ENCODE results near the gene CHCHD6. TPM values are rescaled to one million over a fixed set of nuclear protein-coding genes. Genes with fewer than 3 reads are reported as not detected.

Gene CHCHD6
- polyA plus RNA-seq, 2 donors = 7.0 to 11.9 TPM

DNA sequence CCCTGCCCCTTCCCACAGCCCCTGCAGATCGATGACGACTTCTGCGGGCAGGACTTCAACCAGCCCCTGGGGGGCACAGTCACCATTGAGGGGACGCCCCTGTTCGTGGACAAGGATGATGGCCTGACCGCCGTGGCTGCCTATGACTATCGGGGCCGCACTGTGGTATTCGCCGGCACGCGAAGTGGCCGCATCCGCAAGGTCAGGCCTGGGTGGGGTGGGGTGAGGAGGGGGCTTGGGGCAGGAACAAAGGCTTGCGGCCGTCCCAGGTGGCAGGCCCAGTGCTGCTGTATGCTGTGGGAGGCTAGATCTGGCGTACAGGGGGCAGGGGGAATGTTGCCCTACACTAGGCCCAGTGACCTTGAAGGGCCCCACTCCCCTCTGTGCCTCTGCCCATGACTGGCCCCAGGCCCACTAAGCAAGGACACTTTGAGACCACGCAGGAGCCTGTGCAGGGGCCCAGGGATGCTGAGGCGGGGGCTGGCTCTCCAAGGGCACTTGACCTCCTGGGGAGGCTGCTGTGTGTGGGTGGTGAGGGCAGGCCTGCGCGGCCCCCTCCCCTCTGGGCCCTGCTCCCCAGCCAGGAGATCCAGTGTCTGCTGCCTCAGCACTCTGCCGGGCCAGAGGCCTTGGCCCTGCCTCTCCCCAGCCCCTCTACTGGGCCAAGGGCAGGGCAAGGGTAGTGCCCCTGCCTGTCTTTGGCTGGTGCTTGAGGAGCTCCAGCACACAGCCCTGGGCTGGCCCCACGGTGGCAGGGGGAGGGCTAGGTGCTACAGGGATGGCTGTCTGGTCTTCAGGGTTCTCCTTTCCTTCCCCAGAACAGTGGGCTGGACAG lies 287.5 kb downstream of the CHCHD6 start:
- 87 to 89% methylated on average over 24 of the region's 24 CpGs for WGBS, 2 donors
- no peaks in the 10 kb centered on the region for H3K27me3 ChIP-seq (ENCODE audit: control insufficient read depth in 1 of 2, insufficient read depth in 2 of 2, low read length in 2 of 2)
- H3K4me1 ChIP-seq (ENCODE audit: control insufficient read depth in 2 of 2, insufficient read depth in 2 of 2, low read length in 1 of 2) = peaks cover 12 to 29% of the 10 kb centered on the region in 2 donors
- H3K36me3 ChIP-seq (ENCODE audit: control insufficient read depth in 2 of 2, insufficient read depth in 2 of 2, low read length in 1 of 2) = peaks cover 3 to 28% of the 10 kb centered on the region in 2 donors
- H3K27ac ChIP-seq (ENCODE audit: low read depth in 2 of 2, low read length in 1 of 2) = no peak overlapping the region
- no peak overlapping the region for H3K4me3 ChIP-seq (ENCODE audit: low read depth in 1 of 2, low read length in 2 of 2)
- H3K9me3 ChIP-seq (ENCODE audit: control insufficient read depth in 2 of 2, insufficient read depth in 1 of 2, low read depth in 1 of 2, low read length in 1 of 2) = no peaks in the 10 kb centered on the region

DNA sequence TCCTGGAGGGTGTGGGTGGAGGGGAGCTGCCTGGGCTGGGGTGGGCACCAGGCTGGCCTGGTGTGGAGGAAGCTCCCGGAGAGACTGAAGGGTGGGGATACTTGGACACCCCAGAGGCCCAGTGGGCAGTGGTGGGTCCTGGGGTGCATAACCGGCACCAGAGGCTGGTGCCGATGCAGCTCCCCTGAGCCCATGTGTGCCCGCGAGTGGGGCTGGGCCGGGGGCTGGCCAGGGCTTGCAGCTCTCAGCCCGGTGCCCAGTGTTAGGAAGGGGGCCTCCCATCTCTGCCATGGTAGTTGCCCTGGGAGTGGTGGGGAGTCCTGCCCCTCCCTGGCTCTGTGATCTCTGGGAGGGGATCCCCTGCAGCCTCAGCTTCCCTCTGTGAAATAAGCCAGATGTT lies 288.2 kb downstream of the CHCHD6 start:
- peaks cover 12 to 26% of the 10 kb centered on the region in 2 donors for H3K4me1 ChIP-seq (ENCODE audit: control insufficient read depth in 2 of 2, insufficient read depth in 2 of 2, low read length in 1 of 2)
- no peak overlapping the region for H3K27ac ChIP-seq (ENCODE audit: low read depth in 2 of 2, low read length in 1 of 2)
- H3K4me3 ChIP-seq (ENCODE audit: low read depth in 1 of 2, low read length in 2 of 2) = no peak overlapping the region
- H3K9me3 ChIP-seq (ENCODE audit: control insufficient read depth in 2 of 2, insufficient read depth in 1 of 2, low read depth in 1 of 2, low read length in 1 of 2) = no peaks in the 10 kb centered on the region
- H3K36me3 ChIP-seq (ENCODE audit: control insufficient read depth in 2 of 2, insufficient read depth in 2 of 2, low read length in 1 of 2) = peaks cover 3 to 29% of the 10 kb centered on the region in 2 donors
- H3K27me3 ChIP-seq (ENCODE audit: control insufficient read depth in 1 of 2, insufficient read depth in 2 of 2, low read length in 2 of 2) = no peaks in the 10 kb centered on the region
- 89 to 93% methylated on average over 7 of the region's 7 CpGs for WGBS, 2 donors

DNA sequence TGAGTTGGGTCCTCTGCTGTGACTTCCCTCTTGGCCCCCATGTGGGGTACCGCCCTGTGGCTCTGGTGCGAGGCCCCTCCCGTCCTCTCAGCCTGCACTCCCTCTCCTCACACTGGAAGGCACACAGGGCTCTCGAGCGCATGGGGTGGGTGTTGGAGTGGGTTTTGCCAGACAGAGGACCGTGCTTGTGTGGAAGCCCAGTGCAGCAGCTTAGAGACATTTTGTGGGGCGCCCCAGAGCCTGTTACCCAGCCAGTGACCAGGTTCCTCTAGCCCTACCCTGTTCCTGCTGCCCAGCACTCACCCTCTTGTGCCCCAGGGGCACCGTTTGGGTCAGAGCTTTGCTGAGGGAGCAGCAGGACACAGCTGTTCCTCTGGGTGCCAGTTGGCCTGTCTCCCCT lies 288.7 kb downstream of the CHCHD6 start:
- no peaks in the 10 kb centered on the region for H3K27me3 ChIP-seq (ENCODE audit: control insufficient read depth in 1 of 2, insufficient read depth in 2 of 2, low read length in 2 of 2)
- no peaks in the 10 kb centered on the region for H3K9me3 ChIP-seq (ENCODE audit: control insufficient read depth in 2 of 2, insufficient read depth in 1 of 2, low read depth in 1 of 2, low read length in 1 of 2)
- no peak overlapping the region for H3K27ac ChIP-seq (ENCODE audit: low read depth in 2 of 2, low read length in 1 of 2)
- no peak overlapping the region for H3K4me3 ChIP-seq (ENCODE audit: low read depth in 1 of 2, low read length in 2 of 2)
- H3K36me3 ChIP-seq (ENCODE audit: control insufficient read depth in 2 of 2, insufficient read depth in 2 of 2, low read length in 1 of 2) = peaks cover 3 to 31% of the 10 kb centered on the region in 2 donors
- WGBS, 2 donors = 83 to 88% methylated on average over 8 of the region's 8 CpGs
- H3K4me1 ChIP-seq (ENCODE audit: control insufficient read depth in 2 of 2, insufficient read depth in 2 of 2, low read length in 1 of 2) = peaks cover 12 to 25% of the 10 kb centered on the region in 2 donors

DNA sequence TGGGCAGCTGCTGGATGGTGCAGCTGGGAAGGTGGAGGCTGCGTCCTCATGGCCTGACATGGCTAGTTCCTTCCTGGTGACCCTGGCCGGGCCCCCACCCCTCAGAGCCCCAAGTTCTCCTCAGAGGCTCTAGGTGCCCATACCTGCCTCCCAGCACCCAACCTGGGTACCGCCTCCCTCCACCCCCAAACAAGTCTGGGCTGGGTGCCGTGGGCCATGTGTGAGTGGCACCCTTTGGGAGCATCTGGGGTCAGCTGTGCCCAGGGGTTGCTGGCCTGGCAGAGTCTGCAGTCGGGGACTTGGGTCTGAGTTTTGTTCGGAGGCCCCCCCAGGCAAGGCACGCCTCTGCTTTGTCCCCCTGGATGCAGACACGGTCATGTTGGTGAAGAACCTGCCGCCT lies 289.4 kb downstream of the CHCHD6 start:
- peaks cover 12 to 30% of the 10 kb centered on the region in 2 donors for H3K4me1 ChIP-seq (ENCODE audit: control insufficient read depth in 2 of 2, insufficient read depth in 2 of 2, low read length in 1 of 2)
- H3K27me3 ChIP-seq (ENCODE audit: control insufficient read depth in 1 of 2, insufficient read depth in 2 of 2, low read length in 2 of 2) = no peaks in the 10 kb centered on the region
- no peak overlapping the region for H3K4me3 ChIP-seq (ENCODE audit: low read depth in 1 of 2, low read length in 2 of 2)
- H3K36me3 ChIP-seq (ENCODE audit: control insufficient read depth in 2 of 2, insufficient read depth in 2 of 2, low read length in 1 of 2) = peaks cover 3 to 31% of the 10 kb centered on the region in 2 donors
- 84 to 86% methylated on average over 9 of the region's 9 CpGs for WGBS, 2 donors
- H3K9me3 ChIP-seq (ENCODE audit: control insufficient read depth in 2 of 2, insufficient read depth in 1 of 2, low read depth in 1 of 2, low read length in 1 of 2) = no peaks in the 10 kb centered on the region
- H3K27ac ChIP-seq (ENCODE audit: low read depth in 2 of 2, low read length in 1 of 2) = no peak overlapping the region

DNA sequence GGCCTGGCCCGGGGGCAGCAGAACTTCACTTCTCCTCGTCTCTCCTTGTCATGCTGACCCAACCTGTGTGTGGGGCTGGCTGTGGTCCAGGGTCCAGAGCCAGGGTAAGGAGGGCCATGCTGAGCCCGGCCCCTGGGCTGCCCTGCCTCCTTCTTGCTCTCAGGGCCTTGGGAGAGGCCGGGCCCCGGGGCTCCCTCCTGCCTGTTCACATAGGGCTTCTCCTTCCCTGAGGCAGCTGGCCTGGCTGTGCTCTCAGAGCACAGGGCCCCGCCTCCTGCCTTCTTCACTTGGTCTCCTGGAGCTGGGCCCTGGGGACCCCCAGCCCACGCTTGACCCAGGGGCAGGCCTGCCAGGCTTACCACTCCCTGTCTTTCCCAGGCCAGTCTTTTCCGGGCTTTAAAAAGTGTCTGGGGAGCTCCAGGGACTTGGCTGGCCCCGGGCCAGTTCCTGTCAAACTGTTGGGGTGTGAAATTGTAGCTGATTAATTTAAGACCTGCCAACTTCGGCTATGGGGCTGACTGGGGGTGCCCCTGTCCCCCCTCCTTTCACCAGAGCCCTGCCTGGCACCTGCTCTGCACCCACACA lies 290.7 kb downstream of the CHCHD6 start:
- no peaks in the 10 kb centered on the region for H3K9me3 ChIP-seq (ENCODE audit: control insufficient read depth in 2 of 2, insufficient read depth in 1 of 2, low read depth in 1 of 2, low read length in 1 of 2)
- peaks cover 22 to 42% of the 10 kb centered on the region in 2 donors for H3K4me1 ChIP-seq (ENCODE audit: control insufficient read depth in 2 of 2, insufficient read depth in 2 of 2, low read length in 1 of 2)
- no peaks in the 10 kb centered on the region for H3K27me3 ChIP-seq (ENCODE audit: control insufficient read depth in 1 of 2, insufficient read depth in 2 of 2, low read length in 2 of 2)
- peaks cover 3 to 20% of the 10 kb centered on the region in 2 donors for H3K36me3 ChIP-seq (ENCODE audit: control insufficient read depth in 2 of 2, insufficient read depth in 2 of 2, low read length in 1 of 2)
- no peak overlapping the region for H3K4me3 ChIP-seq (ENCODE audit: low read depth in 1 of 2, low read length in 2 of 2)
- WGBS, 2 donors = 27 to 43% methylated on average over 10 of the region's 10 CpGs
- peak overlapping the region in 1 of 2 donors; percentile 58 for H3K27ac ChIP-seq (ENCODE audit: low read depth in 2 of 2, low read length in 1 of 2)

DNA sequence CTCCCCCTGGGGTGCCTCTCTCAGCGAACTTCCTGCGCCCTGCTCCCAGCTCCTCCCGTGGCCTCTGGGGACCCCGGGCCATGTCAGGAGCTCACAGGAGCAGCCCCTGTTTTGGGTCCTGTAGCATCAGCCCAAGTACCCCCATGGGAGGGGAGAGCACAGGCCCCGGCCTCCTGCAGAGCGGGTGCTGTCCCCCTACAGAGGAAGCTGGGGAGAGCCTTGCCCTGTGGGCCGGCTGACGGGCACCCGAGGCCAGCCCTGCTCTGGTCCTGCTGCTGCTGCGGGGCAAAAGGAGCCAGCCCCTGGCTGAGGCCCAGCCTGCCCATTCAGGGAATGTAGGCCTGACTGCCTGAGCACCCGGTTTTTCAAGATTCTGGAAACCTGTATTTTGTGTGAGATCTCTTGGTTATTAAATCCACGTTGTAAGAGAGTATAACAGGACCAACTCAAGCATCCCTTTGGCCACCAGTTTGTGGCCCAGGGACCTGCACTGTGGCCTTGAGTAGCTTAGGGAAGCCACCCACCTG lies 291.3 kb downstream of the CHCHD6 start:
- Histone ChIP-seq H3K27me3 (ENCODE audit: control insufficient read depth in 1 of 2, insufficient read depth in 2 of 2, low read length in 2 of 2) (no peaks in the 10 kb centered on the region), H3K36me3 (ENCODE audit: control insufficient read depth in 2 of 2, insufficient read depth in 2 of 2, low read length in 1 of 2) (peaks cover 3 to 14% of the 10 kb centered on the region in 2 donors), H3K27ac (ENCODE audit: low read depth in 2 of 2, low read length in 1 of 2) (peak overlapping the region in 1 of 2 donors; percentile 58), H3K4me1 (ENCODE audit: control insufficient read depth in 2 of 2, insufficient read depth in 2 of 2, low read length in 1 of 2) (peaks cover 22 to 42% of the 10 kb centered on the region in 2 donors), H3K4me3 (ENCODE audit: low read depth in 1 of 2, low read length in 2 of 2) (no peak overlapping the region), H3K9me3 (ENCODE audit: control insufficient read depth in 2 of 2, insufficient read depth in 1 of 2, low read depth in 1 of 2, low read length in 1 of 2) (no peaks in the 10 kb centered on the region)
- 43 to 55% methylated on average over 12 of the region's 12 CpGs for WGBS, 2 donors

DNA sequence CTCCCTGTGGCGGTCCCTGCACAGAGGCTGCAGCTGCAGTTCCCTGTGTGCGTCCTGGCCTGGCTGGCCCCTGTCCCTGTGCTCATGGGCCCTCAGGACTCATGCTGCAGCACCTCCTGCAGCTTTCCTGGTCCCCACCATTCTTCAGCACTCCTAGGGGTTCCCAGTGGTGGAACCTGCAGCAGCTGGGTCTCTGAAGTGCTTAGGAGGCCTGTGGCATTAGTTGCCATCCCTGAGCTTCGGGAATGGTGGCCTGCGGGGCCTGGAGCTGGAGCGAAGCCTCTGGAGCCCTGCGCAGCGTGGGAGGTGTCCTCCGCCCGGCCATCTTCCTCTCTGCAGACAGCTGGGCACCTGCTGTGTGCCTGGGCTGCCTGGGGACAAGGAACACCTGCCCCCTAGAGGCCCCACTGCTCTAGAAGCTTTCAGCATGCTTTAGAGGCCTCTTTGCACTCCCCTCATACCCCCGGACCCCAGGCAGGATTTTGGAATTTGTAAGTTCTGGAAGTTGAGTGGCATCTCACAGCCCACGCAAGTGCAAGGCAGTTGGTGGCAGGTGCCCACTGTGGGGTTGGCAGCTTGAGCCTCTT lies 292.0 kb downstream of the CHCHD6 start:
- 89 to 90% methylated on average over 11 of the region's 11 CpGs for WGBS, 2 donors
- no peak overlapping the region for H3K4me3 ChIP-seq (ENCODE audit: low read depth in 1 of 2, low read length in 2 of 2)
- no peaks in the 10 kb centered on the region for H3K27me3 ChIP-seq (ENCODE audit: control insufficient read depth in 1 of 2, insufficient read depth in 2 of 2, low read length in 2 of 2)
- H3K36me3 ChIP-seq (ENCODE audit: control insufficient read depth in 2 of 2, insufficient read depth in 2 of 2, low read length in 1 of 2) = peaks cover 2 to 10% of the 10 kb centered on the region in 2 donors
- H3K9me3 ChIP-seq (ENCODE audit: control insufficient read depth in 2 of 2, insufficient read depth in 1 of 2, low read depth in 1 of 2, low read length in 1 of 2) = no peaks in the 10 kb centered on the region
- peaks cover 22 to 42% of the 10 kb centered on the region in 2 donors for H3K4me1 ChIP-seq (ENCODE audit: control insufficient read depth in 2 of 2, insufficient read depth in 2 of 2, low read length in 1 of 2)
- H3K27ac ChIP-seq (ENCODE audit: low read depth in 2 of 2, low read length in 1 of 2) = no peak overlapping the region

DNA sequence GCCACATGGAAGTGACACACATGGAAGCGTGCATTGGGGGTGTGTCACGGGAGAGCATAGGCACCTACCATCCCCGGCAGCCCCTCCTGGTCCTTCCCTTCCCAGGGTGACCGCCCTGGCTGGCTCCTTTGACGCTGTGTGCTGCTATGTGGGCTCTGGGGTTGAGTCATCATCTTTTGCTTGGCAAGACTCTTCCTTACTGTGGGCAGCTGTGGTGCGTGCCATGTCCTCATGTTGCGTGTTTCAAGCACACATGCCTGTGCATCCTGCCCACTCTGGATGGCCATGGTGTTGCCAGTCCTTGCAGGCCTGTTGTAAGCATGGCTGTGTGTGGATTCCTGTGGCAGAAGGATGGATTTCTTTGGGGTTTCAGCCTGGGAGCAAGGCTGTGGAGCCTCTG lies 292.9 kb downstream of the CHCHD6 start:
- Histone ChIP-seq H3K4me1 (ENCODE audit: control insufficient read depth in 2 of 2, insufficient read depth in 2 of 2, low read length in 1 of 2) (peaks cover 22 to 46% of the 10 kb centered on the region in 2 donors), H3K27ac (ENCODE audit: low read depth in 2 of 2, low read length in 1 of 2) (no peak overlapping the region), H3K4me3 (ENCODE audit: low read depth in 1 of 2, low read length in 2 of 2) (no peak overlapping the region), H3K27me3 (ENCODE audit: control insufficient read depth in 1 of 2, insufficient read depth in 2 of 2, low read length in 2 of 2) (no peaks in the 10 kb centered on the region), H3K36me3 (ENCODE audit: control insufficient read depth in 2 of 2, insufficient read depth in 2 of 2, low read length in 1 of 2) (peaks cover 0 to 3% of the 10 kb centered on the region in 2 donors), H3K9me3 (ENCODE audit: control insufficient read depth in 2 of 2, insufficient read depth in 1 of 2, low read depth in 1 of 2, low read length in 1 of 2) (no peaks in the 10 kb centered on the region)
- WGBS, 2 donors = 89 to 94% methylated on average over 7 of the region's 7 CpGs

DNA sequence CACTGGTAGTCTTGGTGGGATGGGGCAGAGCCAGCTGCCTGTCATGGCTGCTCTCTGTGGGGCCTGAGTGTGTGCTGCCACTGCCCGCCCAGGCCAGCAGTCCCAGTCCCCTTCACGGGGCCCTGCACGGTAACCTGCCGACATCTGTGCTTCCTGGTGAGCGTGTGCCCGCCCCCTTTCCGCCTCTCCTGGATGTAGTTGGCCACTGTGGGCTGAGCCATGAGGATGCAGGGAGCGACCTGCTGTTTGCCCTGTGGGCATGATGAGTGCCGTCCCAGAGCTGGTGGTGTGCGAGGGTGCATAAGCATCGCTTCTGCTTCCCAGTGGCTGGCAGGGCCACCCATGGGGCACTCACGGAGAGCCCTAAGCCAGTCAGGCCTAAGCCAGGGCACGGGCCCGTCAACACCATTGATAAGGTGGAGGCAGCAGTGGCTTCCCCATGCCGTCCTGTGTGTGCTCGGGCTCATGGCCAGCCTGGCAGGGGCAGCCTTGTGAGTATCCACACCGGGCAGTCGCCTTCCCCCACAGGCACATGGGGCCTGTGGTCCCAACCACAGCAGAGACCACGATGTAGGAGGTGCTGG lies 293.5 kb downstream of the CHCHD6 start:
- Histone ChIP-seq H3K4me3 (ENCODE audit: low read depth in 1 of 2, low read length in 2 of 2) (no peak overlapping the region), H3K27ac (ENCODE audit: low read depth in 2 of 2, low read length in 1 of 2) (no peak overlapping the region), H3K36me3 (ENCODE audit: control insufficient read depth in 2 of 2, insufficient read depth in 2 of 2, low read length in 1 of 2) (peaks cover 0 to 3% of the 10 kb centered on the region in 2 donors), H3K27me3 (ENCODE audit: control insufficient read depth in 1 of 2, insufficient read depth in 2 of 2, low read length in 2 of 2) (no peaks in the 10 kb centered on the region), H3K9me3 (ENCODE audit: control insufficient read depth in 2 of 2, insufficient read depth in 1 of 2, low read depth in 1 of 2, low read length in 1 of 2) (no peaks in the 10 kb centered on the region), H3K4me1 (ENCODE audit: control insufficient read depth in 2 of 2, insufficient read depth in 2 of 2, low read length in 1 of 2) (peaks cover 22 to 48% of the 10 kb centered on the region in 2 donors)
- 86 to 90% methylated on average over 19 of the region's 19 CpGs for WGBS, 2 donors
